Measurements from ENCODE around the gene POU2F2.

- TF ChIP-seq CTCF (conservative IDR thresholded peaks at IDR 0.05) (no peak), ZFX (IDR thresholded peaks at IDR 0.05) (no peak)
Observed at GRCh38 chr19:42075364-42075615, 57.0 kb downstream of the POU2F2 start.

All from C4-2B (cell line).